HG03432 (cell line): ENCODE results near the gene RNASE8.
"Not testable (repeated sequence)": the region's sequence is repeated elsewhere in the genome, so short reads cannot be mapped to it uniquely, and the experiment has no call there.

ENCODE experiments used
- ATAC-seq: cut with Tn5 transposase; IDR thresholded peaks from one replicate; pipeline ENCODE4 v1.9.1; 2021; ENCODE audit warnings: mild to moderate bottlenecking, moderate library complexity; ENCODE audit not compliant: unreplicated experiment

Gene RNASE8

GRCh38 chr14:21029917-21030316 lies 27.7 kb upstream of the RNASE8 start, which contains the start of gene TPPP2:
TPPP2 (plus strand) TSS chr14:21030217; CDS start chr14:21030582, 365 bp downstream.
- ATAC-seq = no peak

- ATAC-seq = no peak
Measured at GRCh38 chr14:21030531-21030930, 27.1 kb upstream of the RNASE8 start.

- no peak for ATAC-seq
Measured at GRCh38 chr14:21032326-21033132, 25.1 kb upstream of the RNASE8 start.

- ATAC-seq = no peak
Measured at GRCh38 chr14:21033133-21033698, 24.4 kb upstream of the RNASE8 start.

- ATAC-seq = no peak
Measured at GRCh38 chr14:21034707-21035106, 22.9 kb upstream of the RNASE8 start, which contains the start of gene RNASE13. RNASE13 (minus strand) TSS chr14:21034807; CDS start chr14:21034288, 519 bp downstream.

- ATAC-seq = no peak
Measured at GRCh38 chr14:21036751-21037150, 20.9 kb upstream of the RNASE8 start.

GRCh38 chr14:21037156-21037555 lies 20.5 kb upstream of the RNASE8 start:
- ATAC-seq = no peak

GRCh38 chr14:21038441-21039422 lies 18.9 kb upstream of the RNASE8 start:
- ATAC-seq = no peak

- no peak for ATAC-seq
Measured at GRCh38 chr14:21039585-21040369, 17.8 kb upstream of the RNASE8 start.

- no peak for ATAC-seq
Measured at GRCh38 chr14:21040370-21040925, 17.2 kb upstream of the RNASE8 start.

GRCh38 chr14:21040941-21041340 lies 16.7 kb upstream of the RNASE8 start:
- not testable (repeated sequence) for ATAC-seq

- ATAC-seq = no peak
Measured at GRCh38 chr14:21041676-21042433, 15.8 kb upstream of the RNASE8 start, which contains the start of gene RNASE7. RNASE7 (plus strand) TSS chr14:21042362; CDS start chr14:21042993, 631 bp downstream.

- no peak for ATAC-seq
Measured at GRCh38 chr14:21042918-21043317, 14.7 kb upstream of the RNASE8 start.

- no peak for ATAC-seq
Measured at GRCh38 chr14:21043387-21043973, 14.1 kb upstream of the RNASE8 start.

GRCh38 chr14:21043974-21044618 lies 13.5 kb upstream of the RNASE8 start:
- no peak for ATAC-seq

- no peak for ATAC-seq
Measured at GRCh38 chr14:21047378-21047781, 10.2 kb upstream of the RNASE8 start.

- ATAC-seq = no peak
Measured at GRCh38 chr14:21048638-21049037, 9.0 kb upstream of the RNASE8 start.

GRCh38 chr14:21049271-21049673 lies 8.3 kb upstream of the RNASE8 start:
- ATAC-seq = no peak
